GM23338 (cell line): ENCODE measurements around the gene EGFR. TPM values are rescaled to one million over a fixed set of nuclear protein-coding genes. Genes with fewer than 3 reads are reported as not detected.

Source experiments
- ATAC-seq: fragments of 200-7000 bp; cut with Tn5 transposase; 3 replicates; pipeline ENCODE4 v1.9.1; 2020
- DNase-seq: peaks from one replicate; pipeline ENCODE4 v3.0.0-alpha.2; 2015; ENCODE audit warnings: low spot score
- H2AFZ ChIP-seq: fragments of 200-600 bp; sonication (generic); 2 replicates; pipeline ENCODE4 v1.8.0; 2016; ENCODE audit warnings: antibody characterized with exemption, mild to moderate bottlenecking, moderate library complexity
- H3F3A ChIP-seq: fragments of 200-600 bp; sonication (generic); replicated peaks from 2 replicates; pipeline ENCODE4 v1.8.0; 2017; ENCODE audit warnings: antibody characterized with exemption, mixed run types, low read depth
- H3K27ac ChIP-seq: fragments of 200-600 bp; sonication (generic); 2 replicates; pipeline ENCODE4 v1.6.1; 2016; ENCODE audit warnings: low read depth
- H3K27me3 ChIP-seq: fragments of 200-600 bp; sonication (generic); 2 replicates; pipeline ENCODE4 v1.8.0; 2016; ENCODE audit warnings: mild to moderate bottlenecking, mixed run types, moderate library complexity; ENCODE audit not compliant: insufficient read depth
- H3K36me3 ChIP-seq: fragments of 200-600 bp; sonication (generic); 2 replicates; pipeline ENCODE4 v1.8.0; 2016; ENCODE audit warnings: mild to moderate bottlenecking; ENCODE audit not compliant: insufficient read depth
- H3K4me1 ChIP-seq: fragments of 200-600 bp; sonication (generic); 2 replicates; pipeline ENCODE4 v1.8.0; 2016; ENCODE audit warnings: mild to moderate bottlenecking, moderate library complexity; ENCODE audit not compliant: insufficient read depth
- H3K4me2 ChIP-seq: fragments of 200-600 bp; sonication (generic); 2 replicates; pipeline ENCODE4 v1.7.1; 2017; ENCODE audit warnings: mixed run types
- H3K4me3 ChIP-seq: fragments of 200-600 bp; sonication (generic); 2 replicates; pipeline ENCODE4 v1.6.1; 2016; ENCODE audit warnings: mixed run types
- H3K79me2 ChIP-seq: fragments of 200-600 bp; sonication (generic); replicated peaks from 2 replicates; pipeline ENCODE4 v1.8.0; 2017; ENCODE audit warnings: mild to moderate bottlenecking; ENCODE audit not compliant: insufficient read depth
- H3K9me2 ChIP-seq: fragments of 200-600 bp; sonication (generic); 2 replicates; pipeline ENCODE4 v1.8.0; 2017; ENCODE audit not compliant: insufficient read depth
- H4K20me1 ChIP-seq: fragments of 200-600 bp; sonication (generic); replicated peaks from 2 replicates; pipeline ENCODE4 v1.8.0; 2017; ENCODE audit warnings: mild to moderate bottlenecking; ENCODE audit not compliant: insufficient read depth
- H3K27ac Mint-ChIP-seq: 2 replicates; pipeline ENCODE4 v1.8.0; 2020; ENCODE audit warnings: inconsistent platforms, mild to moderate bottlenecking, moderate library complexity, mixed read lengths
- H3K27me3 Mint-ChIP-seq: 3 replicates; pipeline ENCODE4 v1.8.0; 2022; ENCODE audit warnings: low read depth, mild to moderate bottlenecking, moderate library complexity, mixed read lengths, inconsistent platforms; ENCODE audit not compliant: insufficient read depth, poor library complexity
- H3K36me3 Mint-ChIP-seq: 3 replicates; pipeline ENCODE4 v1.8.0; 2021; ENCODE audit warnings: low read depth, mild to moderate bottlenecking, inconsistent platforms, moderate library complexity, mixed read lengths
- H3K4me1 Mint-ChIP-seq: 3 replicates; pipeline ENCODE4 v1.8.0; 2020; ENCODE audit warnings: mild to moderate bottlenecking, inconsistent platforms, mixed read lengths
- H3K4me3 Mint-ChIP-seq: 3 replicates; pipeline ENCODE4 v1.8.0; 2021; ENCODE audit warnings: moderate library complexity, mild to moderate bottlenecking, inconsistent platforms, mixed read lengths
- H3K9me3 Mint-ChIP-seq: 3 replicates; pipeline ENCODE4 v1.8.0; 2020; ENCODE audit warnings: moderate library complexity, mild to moderate bottlenecking, inconsistent platforms, mixed read lengths
- CTCF ChIP-seq, 2 experiments: fragments of 200-600 bp in 1 of 2; sonication (generic) in 1 of 2; conservative IDR thresholded peaks; 2 replicates each; pipeline versions ENCODE4 v1.5.1 to v1.6.1; 2016 to 2017; ENCODE audit warnings: antibody characterized with exemption in 2 of 2, low read depth in 2 of 2, mild to moderate bottlenecking in 2 of 2, moderate library complexity in 1 of 2
- REST ChIP-seq: IDR thresholded peaks from one replicate; pipeline ENCODE4 v1.6.1; 2018; ENCODE audit warnings: antibody characterized with exemption; ENCODE audit not compliant: unreplicated experiment
- ZNF114 ChIP-seq: fragments of 250-450 bp; sonication (Bioruptor Pico); IDR thresholded peaks from 2 replicates; pipeline ENCODE4 v1.5.0; 2020; ENCODE audit warnings: mild to moderate bottlenecking, moderate library complexity
- ZNF462 ChIP-seq: fragments of 250-450 bp; sonication (Bioruptor Pico); IDR thresholded peaks from 2 replicates; pipeline ENCODE4 v1.5.0; 2020; ENCODE audit warnings: mild to moderate bottlenecking, moderate library complexity
- polyA plus RNA-seq: library from polyadenylated mRNA; unstranded; fragments of >200 nt; fragmentation: Nextera tagmentation; extraction: Ambion mirVana; gene quantifications from 2 replicates; pipeline ENCODE4 v1.2.1, GENCODE V29; 2016
- total RNA-seq: library from RNA; depleted of rRNA; stranded (reverse); fragments of >200 nt; shearing (Covaris generic); gene quantifications from 2 replicates; pipeline ENCODE4 v1.2.3, GENCODE V29; 2014

The EGFR gene
- total and polyA plus RNA-seq, 2 experiments from 2014 or later, result 1.5 to 4.5 TPM

- no peaks in the 10 kb centered on the region for H3K36me3 ChIP-seq
- no peaks in the 10 kb centered on the region for H3K9me2 ChIP-seq
- TF ChIP-seq REST (no peak), ZNF114 (no peak), CTCF (conservative IDR thresholded peaks at IDR 0.05; ENCODE audit: low read depth in 2 of 2) (no peak)
- Mint-ChIP-seq H3K36me3 (no peaks in the 10 kb centered on the region), H3K4me3 (no peak overlapping the region), H3K4me1 (peaks cover 16% of the 10 kb centered on the region), H3K27ac (no peak overlapping the region), H3K27me3 (no peaks in the 10 kb centered on the region), H3K9me3 (no peaks in the 10 kb centered on the region)
- H3K79me2 ChIP-seq, result no peaks in the 10 kb centered on the region
- no peaks in the 10 kb centered on the region for H3K27me3 ChIP-seq
- H4K20me1 ChIP-seq, result no peaks in the 10 kb centered on the region
- H3K4me2 ChIP-seq, result no peak overlapping the region
- no peak overlapping the region for H3K27ac ChIP-seq
- no peak overlapping the region for H3K4me3 ChIP-seq
- H3K4me1 ChIP-seq, result no peaks in the 10 kb centered on the region
- no peak overlapping the region for H2AFZ ChIP-seq
- H3F3A ChIP-seq, result peaks cover 4% of the 10 kb centered on the region; the same call in 1 of the 2 replicates
- ATAC-seq, result no peak
- no peak for DNase-seq
Observed at GRCh38 chr7:55200441-55200840, 181.6 kb downstream of the EGFR start.

- Mint-ChIP-seq H3K36me3 (no peaks in the 10 kb centered on the region), H3K27ac (no peak overlapping the region), H3K4me3 (no peak overlapping the region), H3K27me3 (no peaks in the 10 kb centered on the region), H3K4me1 (peaks cover 3% of the 10 kb centered on the region; the same call in 2 of the 3 replicates), H3K9me3 (no peaks in the 10 kb centered on the region)
- H3F3A ChIP-seq, result peaks cover 4% of the 10 kb centered on the region; the same call in 1 of the 2 replicates
- H4K20me1 ChIP-seq, result no peaks in the 10 kb centered on the region
- no peaks in the 10 kb centered on the region for H3K79me2 ChIP-seq
- no peak for DNase-seq
- no peaks in the 10 kb centered on the region for H3K36me3 ChIP-seq
- no peak overlapping the region for H3K4me3 ChIP-seq
- H2AFZ ChIP-seq, result no peak overlapping the region
- no peaks in the 10 kb centered on the region for H3K4me1 ChIP-seq
- H3K9me2 ChIP-seq, result no peaks in the 10 kb centered on the region
- no peaks in the 10 kb centered on the region for H3K27me3 ChIP-seq
- no peak overlapping the region for H3K4me2 ChIP-seq
- no peak overlapping the region for H3K27ac ChIP-seq
- ATAC-seq, result no peak
- TF ChIP-seq ZNF462, result no peak
- TF ChIP-seq ZNF114, result no peak
- TF ChIP-seq CTCF (conservative IDR thresholded peaks at IDR 0.05; ENCODE audit: low read depth in 2 of 2), result no peak
Observed at GRCh38 chr7:55202150-55202913, 183.5 kb downstream of the EGFR start.
